Fibroblast of upper back skin (primary cell): ENCODE data around the gene NRP2.
A peak's percentile ranks its signal among the peaks of the same experiment; 100 is the strongest.

Source experiments
- DNase-seq: peaks from one replicate; pipeline ENCODE4 v3.0.0-alpha.2; 2013

Gene NRP2, protein sequence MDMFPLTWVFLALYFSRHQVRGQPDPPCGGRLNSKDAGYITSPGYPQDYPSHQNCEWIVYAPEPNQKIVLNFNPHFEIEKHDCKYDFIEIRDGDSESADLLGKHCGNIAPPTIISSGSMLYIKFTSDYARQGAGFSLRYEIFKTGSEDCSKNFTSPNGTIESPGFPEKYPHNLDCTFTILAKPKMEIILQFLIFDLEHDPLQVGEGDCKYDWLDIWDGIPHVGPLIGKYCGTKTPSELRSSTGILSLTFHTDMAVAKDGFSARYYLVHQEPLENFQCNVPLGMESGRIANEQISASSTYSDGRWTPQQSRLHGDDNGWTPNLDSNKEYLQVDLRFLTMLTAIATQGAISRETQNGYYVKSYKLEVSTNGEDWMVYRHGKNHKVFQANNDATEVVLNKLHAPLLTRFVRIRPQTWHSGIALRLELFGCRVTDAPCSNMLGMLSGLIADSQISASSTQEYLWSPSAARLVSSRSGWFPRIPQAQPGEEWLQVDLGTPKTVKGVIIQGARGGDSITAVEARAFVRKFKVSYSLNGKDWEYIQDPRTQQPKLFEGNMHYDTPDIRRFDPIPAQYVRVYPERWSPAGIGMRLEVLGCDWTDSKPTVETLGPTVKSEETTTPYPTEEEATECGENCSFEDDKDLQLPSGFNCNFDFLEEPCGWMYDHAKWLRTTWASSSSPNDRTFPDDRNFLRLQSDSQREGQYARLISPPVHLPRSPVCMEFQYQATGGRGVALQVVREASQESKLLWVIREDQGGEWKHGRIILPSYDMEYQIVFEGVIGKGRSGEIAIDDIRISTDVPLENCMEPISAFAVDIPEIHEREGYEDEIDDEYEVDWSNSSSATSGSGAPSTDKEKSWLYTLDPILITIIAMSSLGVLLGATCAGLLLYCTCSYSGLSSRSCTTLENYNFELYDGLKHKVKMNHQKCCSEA

DNA sequence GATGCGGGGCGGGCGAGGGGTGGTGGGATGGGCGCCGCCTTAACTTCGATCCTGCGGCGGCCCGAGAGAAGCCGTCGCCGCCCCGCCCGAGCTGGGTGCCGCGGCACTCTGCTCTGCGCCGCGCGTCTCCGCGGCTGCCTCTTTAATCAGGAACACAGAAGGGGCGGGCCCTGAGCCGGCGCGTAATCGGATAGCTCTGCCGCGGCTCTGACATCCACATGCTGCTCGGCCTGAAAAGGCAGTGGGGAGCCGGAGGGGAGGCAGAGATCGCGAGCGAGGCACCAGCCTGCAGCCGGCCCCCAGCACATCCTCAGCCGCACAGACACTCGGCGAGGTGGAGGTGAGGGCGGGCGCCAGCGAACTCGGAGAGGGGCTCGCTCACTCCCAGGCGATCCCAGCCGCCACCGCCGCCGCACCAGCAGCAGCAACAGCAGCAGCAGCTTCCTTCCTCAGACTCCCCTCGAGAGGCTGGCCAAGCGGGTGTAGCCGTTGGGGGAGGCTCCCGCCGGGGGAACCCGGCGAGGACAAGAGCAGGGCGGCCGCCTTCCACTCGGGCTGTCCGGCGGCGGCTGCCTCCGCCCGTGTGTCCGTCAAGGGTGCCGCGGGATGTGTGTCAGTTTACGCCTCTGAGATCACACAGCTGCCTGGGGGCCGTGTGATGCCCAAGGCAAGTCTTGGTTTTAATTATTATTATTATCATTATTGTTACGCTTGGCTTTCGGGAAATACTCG is at the start of gene NRP2:
NRP2 (plus strand) TSS at position 263 of the 732 bp plus-strand sequence. CDS start 790 bp downstream, outside the sequence.
- DNase-seq: peak; percentile 94

DNA sequence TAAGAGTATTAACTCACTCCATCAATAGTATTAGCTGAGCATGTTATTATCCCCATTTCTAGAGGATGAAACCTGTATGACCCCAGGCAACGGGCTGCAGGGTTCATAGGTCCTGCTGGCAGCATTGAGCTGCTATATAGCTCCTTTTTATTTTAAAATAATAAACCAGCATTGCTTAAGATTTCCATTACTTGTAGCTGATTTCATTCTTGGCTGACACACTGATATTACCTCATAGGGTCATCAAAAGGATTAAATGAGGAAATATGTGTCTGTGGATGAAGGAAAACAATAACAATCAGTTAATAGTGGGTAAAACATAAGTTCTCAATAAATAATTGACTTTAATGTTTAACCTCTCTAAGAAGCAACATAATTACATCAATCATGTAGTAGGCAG is 48.3 kb upstream of the NRP2 start:
- no peak for DNase-seq

DNA sequence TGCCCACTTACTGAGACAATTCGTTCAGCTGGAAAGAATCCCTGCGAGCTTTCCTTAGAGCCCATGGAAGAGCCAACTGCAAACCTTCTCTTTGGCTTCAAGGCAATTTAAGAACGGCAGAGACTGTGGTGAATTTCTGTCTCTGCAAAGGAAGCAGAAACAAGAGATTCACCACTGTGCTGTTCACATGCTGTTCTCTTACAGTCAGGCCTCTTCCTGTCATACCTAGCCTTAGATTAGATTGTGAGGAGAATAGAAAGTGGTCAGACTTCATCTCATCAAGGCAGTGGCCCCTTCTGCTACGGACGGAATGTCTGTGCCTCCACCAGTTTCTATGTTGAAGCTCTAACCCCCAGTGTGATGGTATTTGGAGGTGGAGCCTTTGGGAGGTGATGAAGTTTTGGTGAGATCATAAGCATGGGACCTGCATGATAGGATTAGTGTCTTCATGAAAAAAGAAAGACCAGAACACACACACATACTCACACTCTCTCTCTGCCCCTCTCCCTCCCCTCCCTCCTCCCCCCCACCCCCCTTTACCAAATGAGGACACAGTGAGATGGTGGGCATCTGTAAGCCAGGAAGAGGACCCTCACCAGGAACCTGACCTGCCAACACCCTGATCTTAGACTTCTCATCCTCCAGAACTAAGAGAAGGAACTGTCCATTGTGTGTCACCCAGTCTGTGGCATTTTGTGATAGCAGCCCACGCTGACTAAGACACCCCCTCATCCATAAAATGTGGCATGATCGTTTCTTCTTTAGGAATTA is 45.6 kb upstream of the NRP2 start:
- DNase-seq: peak; percentile 35

DNA sequence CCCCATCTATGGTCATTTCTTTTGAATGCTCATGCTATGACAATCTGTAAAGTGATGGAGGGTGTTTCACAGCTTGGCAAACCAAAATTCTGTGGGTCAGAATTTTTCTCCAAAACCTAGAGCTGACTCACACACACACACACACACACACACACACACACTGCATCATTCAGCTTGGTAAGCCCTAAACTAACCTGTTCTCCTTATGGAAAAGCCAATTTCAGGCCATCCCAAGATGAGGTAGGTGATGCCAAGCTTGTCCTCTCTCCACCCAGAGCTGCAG is 45.0 kb upstream of the NRP2 start:
- peak; percentile 14 for DNase-seq

DNA sequence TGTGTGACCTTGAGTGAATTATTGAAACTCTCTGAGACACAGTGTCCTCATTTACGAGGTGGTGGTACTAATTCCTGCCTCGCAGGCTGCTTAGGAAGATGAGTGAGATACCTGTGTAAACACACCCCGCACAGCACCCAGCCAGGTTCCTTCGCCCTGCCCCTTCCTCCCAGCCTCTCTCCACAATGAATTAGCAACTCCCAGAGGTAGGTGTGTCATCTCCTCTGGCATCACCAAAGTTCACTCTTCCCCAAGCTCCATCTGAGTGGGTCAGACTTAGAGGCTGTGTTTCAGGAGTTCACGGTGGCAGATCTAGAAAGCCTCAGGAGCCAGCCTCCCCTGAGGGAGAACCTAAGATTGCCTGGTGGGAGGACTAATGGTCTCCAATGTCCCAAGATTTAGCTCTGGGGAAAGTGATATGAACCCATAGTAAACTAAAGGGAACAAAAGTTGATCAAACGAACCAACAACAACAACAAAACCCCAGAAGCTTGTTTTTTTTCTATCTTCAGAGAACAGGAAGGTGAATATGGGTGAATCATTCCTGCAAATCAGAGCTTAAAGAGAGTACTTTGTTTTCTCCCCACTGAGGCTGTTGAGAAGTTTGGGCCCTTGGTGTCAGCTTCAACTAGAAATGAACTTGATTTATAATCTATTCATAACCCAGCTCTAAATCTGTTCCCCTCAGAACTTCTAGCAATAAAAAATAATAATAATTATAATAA is 44.4 kb upstream of the NRP2 start:
- DNase-seq: no peak

DNA sequence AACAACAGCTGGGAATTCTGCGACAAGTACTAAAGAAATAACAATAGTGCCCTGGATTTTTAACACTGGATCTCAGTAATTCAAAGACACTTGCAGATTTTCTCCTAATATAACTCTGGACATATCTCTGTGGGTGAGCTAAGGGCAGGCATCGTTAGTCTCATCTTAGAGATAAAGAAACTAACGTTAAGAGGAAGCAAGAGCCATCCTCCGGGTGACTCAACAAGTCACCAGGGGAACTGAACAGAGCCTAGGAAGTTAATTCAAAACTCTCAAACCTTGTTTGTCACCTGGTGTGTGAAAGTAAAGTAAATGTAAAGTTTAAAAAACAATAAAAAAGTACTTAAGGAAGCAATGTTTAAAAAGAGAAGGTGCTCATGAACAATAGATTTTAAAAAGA is 41.6 kb upstream of the NRP2 start:
- DNase-seq: no peak

DNA sequence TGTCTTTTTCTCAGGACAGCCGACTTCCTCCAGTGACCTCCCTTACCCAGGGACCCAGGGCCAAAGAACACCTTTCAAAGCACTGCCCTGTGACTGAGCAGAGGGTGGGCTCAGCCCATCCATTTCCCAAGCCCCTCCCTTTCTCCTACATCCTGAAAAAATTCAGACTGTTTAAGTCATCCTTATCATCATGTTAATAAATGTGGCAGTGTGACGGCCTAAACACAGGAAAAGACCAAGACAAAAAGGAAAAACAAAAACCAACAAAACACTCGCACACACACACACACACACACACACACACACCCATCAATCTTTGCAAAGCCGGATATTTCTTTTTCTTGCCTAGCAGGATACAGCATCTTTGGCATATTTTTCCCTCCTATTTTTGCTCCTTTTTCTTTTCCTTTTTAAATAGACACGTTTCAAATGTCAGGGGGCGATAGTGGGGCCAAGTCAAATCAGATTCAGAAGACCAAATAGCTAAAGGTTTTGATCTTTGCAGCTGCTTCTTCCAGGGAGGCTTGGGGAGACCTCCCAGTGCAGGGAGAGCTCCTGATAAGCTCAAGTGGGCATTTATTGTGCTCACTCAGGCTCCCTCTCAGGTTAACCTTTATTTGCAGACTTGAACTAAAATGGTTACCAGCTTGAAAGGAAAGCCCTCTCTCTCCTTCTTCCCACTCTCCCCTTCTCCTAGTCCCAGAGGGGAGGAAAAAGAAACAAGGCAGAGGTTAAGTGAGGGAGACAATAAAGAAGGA is 39.5 kb upstream of the NRP2 start:
- no peak for DNase-seq

DNA sequence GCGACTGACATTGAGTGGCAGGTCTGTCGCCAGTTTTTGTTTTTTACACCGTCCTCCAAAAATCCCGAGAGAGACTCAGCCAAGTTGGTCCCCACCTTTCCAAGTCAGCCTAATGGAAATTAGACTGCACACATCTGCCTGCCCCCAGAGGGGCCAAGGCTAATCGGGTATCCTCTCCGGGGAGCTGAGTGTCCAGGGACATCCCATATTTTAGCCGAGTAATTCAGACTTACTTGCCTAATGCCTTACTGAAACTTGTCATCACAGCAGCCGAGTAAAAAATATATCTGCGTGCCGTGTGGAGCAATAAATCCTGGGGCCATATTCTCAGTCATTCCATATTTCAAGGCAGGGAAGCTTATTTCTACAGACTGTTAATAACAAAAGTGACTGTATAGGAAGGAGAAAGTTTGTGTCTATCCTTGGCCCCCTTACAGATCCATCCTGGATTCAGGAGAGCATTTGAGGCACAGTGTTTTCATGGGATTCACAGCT is 38.9 kb upstream of the NRP2 start:
- peak; percentile 73 for DNase-seq

DNA sequence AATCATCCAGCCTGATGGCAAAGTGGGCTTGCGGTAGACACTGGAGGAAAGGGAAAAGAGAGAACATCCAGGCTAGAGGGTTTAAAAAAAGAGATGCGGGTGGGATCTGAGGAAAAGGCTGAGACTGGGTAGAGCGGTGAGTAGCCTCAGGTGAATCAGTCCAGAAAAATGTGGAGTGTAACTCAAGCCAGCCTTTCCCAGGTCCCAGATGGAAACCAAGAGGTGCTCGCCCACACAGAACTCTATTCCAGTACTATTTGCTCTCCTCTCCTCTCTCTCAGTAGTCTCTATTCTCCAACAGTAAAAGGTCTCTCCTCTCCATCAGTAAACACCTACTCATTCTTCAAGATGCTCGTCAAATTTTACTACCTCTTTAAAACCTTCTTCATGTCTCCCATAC is 38.3 kb upstream of the NRP2 start:
- no peak for DNase-seq

DNA sequence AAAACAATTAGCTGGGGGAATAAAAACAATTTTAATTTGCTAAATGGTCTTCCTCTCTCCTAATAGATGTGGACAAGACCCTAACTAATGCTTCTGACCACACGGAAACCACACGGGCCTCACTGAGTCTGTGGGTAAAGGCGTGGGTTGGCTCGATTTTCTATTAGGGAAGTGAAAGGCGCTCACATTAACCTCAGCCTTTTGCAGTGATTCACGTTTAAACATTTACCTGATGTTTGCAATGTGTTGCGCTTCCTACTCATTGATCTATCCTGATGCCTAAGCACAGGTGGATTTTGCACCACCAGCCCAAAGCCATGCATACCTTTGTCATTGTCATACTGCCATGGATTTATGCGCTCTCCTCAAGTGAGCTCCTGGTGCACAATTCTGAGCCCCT is 35.6 kb upstream of the NRP2 start:
- DNase-seq: no peak

DNA sequence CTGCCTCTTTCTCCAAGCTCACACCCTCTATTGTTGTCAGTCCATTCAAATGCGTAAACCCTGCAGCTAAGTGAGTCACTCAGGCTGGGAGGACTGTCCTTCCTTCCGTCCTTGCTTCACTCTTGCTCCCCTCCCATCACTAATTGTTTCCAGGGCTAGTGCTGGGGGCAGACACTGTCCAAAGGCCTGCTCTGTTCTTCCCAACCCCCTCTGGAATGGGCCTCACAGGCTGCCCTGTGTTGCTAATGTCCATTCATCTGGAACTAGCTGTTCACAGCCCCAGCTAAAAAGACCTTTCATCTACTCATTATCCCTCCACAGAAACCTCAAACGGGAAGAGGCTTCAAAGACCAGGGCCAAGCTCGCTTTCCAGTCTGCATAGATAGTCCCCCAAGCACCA is 31.9 kb upstream of the NRP2 start:
- DNase-seq: peak; percentile 81

DNA sequence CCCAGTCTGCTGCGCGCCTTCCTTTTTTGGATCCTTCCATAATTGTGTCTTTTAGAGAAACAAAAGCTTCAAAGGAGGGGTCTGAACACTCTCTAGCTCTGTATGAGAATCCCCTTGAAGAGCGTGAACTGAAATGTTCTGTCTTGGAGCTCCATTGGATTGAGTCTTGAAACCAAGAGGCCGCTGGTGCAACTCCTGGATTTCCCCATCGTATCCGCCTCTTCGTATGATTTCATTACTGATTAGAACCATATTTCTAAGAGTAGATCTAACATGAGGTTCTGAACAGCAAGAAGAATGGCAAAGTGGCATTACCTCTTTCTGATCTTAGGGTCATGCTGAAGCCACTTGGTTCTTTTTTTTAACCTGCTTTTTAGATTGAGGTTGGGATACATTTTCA is 31.4 kb upstream of the NRP2 start:
- DNase-seq: no peak

DNA sequence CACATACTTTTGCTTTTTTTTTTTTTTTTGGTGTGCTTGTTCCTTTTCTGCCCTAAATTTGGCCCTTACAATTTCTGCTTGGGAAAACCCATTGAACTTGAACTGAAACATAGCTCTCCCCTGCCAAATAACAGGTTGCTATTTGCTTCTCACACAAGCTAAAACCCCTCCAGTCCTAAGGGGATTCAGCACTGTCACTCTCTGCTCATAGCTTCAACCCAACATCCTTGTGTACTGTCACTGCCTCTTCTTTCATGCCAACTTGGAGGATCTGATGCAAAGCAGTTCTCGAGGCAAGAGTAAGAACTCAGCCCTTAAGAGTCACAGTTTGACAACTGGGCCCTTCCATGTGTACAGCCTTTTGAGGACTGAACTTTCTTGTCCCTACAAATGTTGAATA is 30.6 kb upstream of the NRP2 start:
- no peak for DNase-seq

DNA sequence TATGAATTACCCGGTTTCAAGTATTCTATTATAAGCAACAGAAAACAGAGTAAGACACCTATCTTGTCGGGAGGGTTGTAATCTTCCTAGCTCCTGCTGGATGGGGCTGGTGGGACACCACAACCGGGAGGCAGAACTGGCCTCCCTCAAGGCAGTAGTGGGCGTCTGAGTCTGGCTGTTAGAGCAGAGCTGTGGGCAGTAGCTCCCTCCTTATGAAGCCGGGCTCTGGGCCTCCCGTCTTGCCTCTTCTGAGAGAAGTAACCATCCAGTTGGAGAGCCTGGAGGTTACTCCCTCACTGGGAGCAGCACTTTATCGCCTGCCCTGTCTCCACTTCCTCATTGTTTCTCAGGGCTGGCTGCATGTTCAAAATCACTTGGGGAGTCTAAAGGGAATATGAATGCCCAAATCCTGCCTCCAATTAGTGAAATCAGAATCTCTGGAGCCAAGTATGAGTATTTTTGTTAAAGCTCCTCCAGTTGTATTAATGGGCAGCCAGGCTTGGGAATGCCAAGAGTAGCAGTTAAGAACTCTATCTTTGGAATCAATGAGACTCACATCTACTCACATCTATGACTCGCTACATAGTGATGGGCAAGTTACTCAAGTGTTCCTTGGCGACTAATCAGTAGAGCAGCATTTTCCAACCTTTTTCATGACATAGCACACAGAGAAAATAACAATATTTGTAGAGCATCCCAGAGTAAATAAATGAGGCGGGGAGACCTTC is 27.3 kb upstream of the NRP2 start:
- DNase-seq: peak; percentile 86

DNA sequence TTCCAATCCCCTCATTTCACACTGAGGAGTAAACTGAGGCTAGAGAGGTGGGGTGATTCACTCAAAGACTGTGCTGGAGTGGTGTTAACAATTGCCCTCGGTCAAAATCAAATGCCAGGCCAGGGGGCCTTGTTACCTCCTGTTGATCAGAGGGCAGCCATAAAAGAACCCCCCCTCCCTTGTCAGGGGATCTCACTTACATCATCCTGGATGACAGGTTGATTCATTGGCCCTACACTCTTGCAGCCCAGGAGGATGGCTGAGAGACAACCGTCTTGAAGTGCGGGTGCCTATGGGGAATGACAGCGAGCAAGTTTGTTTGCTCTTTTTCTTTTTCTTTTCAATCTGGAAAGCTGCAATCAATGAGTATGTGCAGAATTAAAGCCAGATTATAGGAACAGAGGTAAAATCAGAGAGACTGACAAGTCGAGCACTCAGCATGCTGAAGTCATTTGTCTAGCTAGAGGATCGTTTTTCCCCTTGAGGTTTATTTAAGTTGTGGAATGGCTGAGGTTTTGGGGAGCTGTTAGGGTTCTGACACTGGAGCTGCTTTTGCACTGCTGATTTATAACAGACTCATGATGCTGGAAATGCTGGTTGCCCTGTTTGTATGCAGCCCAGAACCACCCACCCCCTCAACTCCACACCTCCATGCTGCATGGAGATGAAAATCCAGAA is 26.4 kb upstream of the NRP2 start:
- DNase-seq: peak; percentile 54

DNA sequence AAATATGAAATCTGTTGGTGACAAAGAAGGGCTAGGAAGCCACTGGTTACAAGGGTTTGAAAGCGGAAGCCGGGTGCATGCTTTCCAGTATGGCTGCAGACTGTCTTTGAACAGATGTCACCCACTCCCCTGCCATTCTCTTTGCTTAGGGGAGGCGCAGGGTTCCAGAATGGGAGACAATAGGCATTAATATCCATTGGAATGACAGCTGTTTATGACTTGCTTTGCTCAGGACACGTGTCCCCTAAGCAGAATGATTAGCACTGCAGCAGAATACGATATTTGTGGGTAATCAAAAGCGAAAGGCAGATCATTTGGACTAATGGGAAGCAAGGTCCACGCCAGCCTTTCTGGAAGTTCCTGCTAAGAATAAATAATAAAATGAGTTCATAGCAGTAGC is 25.8 kb upstream of the NRP2 start:
- no peak for DNase-seq

DNA sequence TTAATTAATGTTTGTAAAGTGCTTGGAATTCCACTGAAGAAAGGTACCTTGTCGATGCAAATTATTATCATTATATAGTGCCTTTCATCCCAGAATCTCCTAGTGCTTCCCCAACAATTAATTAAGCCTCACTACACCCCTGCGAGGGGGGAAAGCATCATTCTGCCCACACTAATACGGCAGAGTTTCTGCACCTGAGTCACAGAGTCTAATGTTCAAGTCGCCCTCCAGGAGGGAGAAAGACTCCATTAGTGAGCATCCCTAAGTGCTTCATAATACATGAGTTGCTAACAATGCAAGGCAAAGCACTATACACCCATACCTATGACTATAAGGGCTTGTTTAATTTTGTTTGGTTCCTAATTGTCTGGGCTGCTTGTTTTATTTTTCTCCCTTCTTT is 25.4 kb upstream of the NRP2 start:
- no peak for DNase-seq

DNA sequence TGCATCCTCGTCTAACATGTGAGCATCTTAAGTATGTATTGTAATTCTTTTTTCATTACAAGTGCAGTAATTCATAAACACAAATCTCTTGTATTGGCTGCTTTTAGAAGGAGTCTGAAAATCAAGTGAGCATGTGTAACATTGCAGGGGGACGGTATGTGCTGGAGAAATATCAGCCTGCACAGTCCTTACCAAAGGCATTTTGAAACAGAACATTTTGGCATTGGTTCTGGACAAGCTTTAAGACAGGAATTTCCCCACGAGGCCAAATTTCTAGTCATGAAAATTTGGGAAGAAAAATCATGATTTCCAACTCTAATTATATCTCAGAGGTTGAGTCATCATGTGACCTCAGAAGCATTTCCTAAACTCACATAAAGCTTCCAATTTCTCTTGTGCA is 24.7 kb upstream of the NRP2 start:
- peak; percentile 93 for DNase-seq

DNA sequence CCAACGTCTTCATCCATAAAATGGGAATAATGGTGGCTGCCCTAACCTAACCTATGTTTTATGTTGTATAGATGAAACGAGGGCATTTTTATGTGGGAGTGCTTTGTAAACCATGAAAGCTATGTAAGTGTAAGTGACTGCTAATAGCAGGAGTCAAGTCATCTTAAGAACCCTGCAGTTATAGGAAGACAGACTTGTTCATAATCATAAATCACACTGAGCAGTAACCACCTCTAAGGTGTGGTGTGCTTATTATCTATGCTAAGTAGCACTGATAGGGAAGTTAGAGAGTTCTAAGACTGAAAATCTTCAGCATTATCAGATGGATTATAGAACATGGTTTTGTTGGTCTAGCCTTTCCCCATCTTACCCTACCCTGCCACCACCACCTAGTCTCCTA is 24.2 kb upstream of the NRP2 start:
- DNase-seq: no peak

DNA sequence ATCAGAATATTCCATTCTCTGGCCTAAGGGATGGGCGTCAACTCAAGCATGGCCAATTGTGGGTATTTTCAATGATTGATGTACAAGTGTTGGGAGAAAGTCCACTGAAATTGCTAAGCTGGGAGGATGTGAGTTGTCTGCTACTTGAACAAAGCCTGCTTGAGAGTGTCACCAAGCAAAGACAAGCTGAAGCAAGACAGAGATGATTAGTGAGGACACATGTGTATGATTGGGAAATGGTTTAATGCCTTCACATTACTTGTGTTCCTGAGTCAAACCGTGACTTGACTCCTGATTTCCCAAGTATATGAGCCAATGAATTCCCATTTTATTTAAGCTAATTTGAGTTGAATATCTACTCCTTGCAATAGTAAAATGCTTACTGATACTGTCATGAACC is 23.7 kb upstream of the NRP2 start:
- no peak for DNase-seq
